Esophagus muscularis mucosa (tissue), 3 donors: ENCODE measurements around the gene REPS2.

ENCODE experiments used
- POLR2AphosphoS5 ChIP-seq, 2 donors: sonication (generic); formaldehyde crosslinking; IDR thresholded peaks; one replicate each; pipeline ENCODE4 v1.6.1; 2017; ENCODE audit warnings: antibody characterized with exemption in 2 of 2
- TF ChIP-seq, protein P1 (sequence below), 3 experiments: fragments of 200-600 bp in 2 of 3; fragments of 450-650 bp in 1 of 3; sonication (generic) in 2 of 3; IDR thresholded peaks; one replicate each; pipeline ENCODE4 v1.5.1; 2017 to 2019; ENCODE audit warnings: antibody characterized with exemption in 3 of 3, mild to moderate bottlenecking in 2 of 3, moderate library complexity in 1 of 3

GRCh38 chrX:17038277-17038676 lies 91.8 kb downstream of the REPS2 start:
- TF ChIP-seq, protein P1, sequence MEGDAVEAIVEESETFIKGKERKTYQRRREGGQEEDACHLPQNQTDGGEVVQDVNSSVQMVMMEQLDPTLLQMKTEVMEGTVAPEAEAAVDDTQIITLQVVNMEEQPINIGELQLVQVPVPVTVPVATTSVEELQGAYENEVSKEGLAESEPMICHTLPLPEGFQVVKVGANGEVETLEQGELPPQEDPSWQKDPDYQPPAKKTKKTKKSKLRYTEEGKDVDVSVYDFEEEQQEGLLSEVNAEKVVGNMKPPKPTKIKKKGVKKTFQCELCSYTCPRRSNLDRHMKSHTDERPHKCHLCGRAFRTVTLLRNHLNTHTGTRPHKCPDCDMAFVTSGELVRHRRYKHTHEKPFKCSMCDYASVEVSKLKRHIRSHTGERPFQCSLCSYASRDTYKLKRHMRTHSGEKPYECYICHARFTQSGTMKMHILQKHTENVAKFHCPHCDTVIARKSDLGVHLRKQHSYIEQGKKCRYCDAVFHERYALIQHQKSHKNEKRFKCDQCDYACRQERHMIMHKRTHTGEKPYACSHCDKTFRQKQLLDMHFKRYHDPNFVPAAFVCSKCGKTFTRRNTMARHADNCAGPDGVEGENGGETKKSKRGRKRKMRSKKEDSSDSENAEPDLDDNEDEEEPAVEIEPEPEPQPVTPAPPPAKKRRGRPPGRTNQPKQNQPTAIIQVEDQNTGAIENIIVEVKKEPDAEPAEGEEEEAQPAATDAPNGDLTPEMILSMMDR (IDR thresholded peaks at IDR 0.05): no peak
- TF ChIP-seq POLR2AphosphoS5 (IDR thresholded peaks at IDR 0.05): no peak
